ENCODE measurements around the gene PCSK2.

DNA sequence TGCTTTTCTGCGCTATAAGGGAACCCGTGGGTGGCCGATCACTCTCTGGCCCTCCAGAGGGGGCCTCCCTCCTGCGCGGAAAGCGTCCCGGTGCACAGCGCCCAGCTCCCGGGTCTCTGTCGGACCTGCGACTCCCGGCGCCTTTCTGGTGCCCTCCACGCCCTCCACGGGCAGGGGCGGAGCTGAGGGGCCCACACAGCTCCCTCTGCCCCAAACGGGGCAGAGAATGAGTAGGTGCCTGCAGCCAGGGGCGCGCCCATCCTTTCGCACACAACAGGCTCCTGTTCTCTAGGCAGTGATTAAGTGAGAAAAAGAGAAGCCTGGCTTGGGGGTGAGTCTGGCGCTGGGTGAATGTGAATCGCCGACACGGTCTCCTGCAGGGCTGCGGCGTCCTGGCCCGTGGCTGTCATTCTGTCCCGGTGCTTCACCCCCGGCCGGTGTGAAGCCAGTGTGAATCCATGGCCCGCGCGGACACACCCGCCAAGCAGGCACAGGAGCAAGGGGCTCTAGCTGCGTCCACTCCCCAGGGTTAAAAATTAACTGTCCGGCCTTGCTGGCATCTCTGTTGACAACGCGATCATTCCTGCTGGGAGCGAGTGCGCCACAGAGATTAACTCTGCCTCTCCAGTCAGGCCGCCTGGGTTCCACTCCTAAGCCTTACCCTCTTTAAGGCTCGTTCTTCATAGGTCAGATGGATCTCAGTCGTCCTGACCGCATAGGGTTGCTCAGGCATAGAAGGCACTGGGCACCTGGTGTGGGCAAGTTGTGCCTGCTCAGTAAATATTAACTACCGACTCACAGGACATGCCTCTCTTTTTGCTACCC lies 88.8 kb downstream of the PCSK2 start:
- TF ChIP-seq, protein P1, sequence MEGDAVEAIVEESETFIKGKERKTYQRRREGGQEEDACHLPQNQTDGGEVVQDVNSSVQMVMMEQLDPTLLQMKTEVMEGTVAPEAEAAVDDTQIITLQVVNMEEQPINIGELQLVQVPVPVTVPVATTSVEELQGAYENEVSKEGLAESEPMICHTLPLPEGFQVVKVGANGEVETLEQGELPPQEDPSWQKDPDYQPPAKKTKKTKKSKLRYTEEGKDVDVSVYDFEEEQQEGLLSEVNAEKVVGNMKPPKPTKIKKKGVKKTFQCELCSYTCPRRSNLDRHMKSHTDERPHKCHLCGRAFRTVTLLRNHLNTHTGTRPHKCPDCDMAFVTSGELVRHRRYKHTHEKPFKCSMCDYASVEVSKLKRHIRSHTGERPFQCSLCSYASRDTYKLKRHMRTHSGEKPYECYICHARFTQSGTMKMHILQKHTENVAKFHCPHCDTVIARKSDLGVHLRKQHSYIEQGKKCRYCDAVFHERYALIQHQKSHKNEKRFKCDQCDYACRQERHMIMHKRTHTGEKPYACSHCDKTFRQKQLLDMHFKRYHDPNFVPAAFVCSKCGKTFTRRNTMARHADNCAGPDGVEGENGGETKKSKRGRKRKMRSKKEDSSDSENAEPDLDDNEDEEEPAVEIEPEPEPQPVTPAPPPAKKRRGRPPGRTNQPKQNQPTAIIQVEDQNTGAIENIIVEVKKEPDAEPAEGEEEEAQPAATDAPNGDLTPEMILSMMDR (IDR thresholded peaks at IDR 0.05; ENCODE audit: low read depth, low read length, poor library complexity, severe bottlenecking), result no peak
- no peak for TF ChIP-seq EZH2phosphoT487 (IDR thresholded peaks at IDR 0.05; ENCODE audit: borderline replicate concordance, low read length)
